NCI-H2081 treated with DMSO at 0.1 percent for 48 hours (cell line): Measurements from ENCODE around the gene BCL2L13.
"Not testable (repeated sequence)": the region's sequence is repeated elsewhere in the genome, so short reads cannot be mapped to it uniquely, and the experiment has no call there.

Experiments
- DNase-seq: peaks from one replicate; lab custom pipeline; 2025; lab: John Stamatoyannopoulos, UW

The BCL2L13 gene

DNA sequence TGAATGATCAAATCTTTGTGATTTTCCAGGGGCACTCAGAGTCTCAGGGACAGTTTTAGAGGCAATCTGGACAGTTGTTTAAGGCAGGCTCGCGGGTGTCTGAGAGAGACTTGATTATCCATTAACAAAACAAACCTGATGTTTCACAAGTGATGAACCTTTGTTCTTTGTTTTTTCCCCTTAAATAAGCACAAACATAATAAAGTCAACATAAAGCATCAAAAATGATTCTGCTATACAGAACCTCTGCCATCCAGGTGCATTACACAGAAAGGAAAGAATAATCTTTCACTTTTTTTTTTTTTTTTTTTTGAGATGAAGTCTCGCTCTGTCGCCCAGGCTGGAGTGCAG lies 122.6 kb downstream of the BCL2L13 start:
- DNase-seq, result no peak

DNA sequence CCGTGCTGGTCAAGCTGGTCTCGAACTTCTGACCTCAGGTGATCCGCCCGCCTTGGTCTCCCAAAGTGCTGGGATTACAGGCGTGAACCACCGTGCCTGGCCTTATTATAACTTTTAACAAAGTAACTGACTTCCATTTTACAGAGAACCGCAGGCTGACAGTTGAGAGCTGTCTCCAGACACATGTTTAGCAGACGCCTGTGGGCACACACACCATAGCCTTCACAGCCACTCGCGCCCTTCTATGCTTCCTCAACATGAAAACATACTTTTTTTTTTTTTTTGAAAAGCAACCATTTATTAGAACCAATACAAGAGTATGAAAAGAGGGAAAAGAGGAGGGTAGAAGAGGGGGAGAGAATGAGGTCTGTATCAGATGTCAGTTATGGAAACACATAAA lies 124.9 kb downstream of the BCL2L13 start:
- DNase-seq, result not testable (repeated sequence)

- no peak for DNase-seq
These were observed 125.5 kb downstream of the BCL2L13 start for GRCh38 chr22:17764036-17764435.

DNA sequence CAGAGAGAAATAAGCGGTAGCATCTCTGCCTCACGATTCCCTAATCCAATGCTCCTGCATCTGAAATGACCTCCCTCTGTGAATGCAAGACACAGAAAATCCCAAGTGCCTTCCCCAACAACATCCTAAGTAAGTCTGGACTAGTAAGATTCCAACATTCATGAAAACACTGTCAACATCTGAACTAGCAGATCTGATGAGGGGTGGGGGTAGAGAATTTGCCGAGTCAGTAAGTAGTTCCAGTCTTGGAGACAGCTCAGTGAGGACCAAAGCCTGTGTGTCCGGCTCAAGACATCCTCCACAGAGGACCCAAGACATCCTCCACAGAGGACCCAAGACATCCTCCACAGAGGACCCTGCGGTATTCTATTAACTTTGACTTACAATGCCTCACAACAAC lies 126.3 kb downstream of the BCL2L13 start:
- DNase-seq, result not testable (repeated sequence)

- no peak for DNase-seq
These were observed 128.9 kb downstream of the BCL2L13 start for GRCh38 chr22:17767233-17768065.

DNA sequence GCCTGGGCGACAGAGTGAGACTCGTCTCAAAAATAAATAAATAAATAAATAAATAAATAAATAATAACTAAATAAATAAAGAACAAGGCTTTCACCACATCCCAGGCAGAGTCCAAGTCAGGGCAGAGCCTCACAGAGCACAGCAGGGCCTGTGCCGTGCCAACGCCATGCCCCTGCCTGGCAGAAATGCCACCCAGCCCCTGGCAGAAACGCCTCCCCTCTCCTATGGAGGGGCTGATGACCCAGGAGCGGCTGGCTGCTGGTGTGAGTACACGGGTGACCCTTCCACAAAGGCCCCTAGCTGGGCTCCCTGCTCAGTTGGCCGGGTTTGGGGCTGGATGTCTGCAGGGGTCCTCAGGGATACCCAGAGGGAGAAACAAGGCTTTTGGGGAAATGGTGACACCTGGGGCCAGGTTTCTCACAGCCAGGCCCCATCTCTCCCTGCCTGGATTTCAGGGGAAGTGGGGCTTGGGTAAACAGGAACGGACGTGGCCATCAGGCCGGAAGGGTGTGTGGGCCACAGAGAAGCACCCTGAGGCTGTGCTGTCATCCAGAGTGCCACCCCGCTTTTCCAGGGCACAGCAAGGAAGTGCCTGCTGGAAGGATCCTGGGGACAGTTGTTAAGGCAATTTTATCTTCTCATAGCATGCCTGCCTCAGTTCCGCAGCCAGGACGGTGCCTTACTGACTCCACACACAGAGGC lies 130.6 kb downstream of the BCL2L13 start:
- no peak for DNase-seq

DNA sequence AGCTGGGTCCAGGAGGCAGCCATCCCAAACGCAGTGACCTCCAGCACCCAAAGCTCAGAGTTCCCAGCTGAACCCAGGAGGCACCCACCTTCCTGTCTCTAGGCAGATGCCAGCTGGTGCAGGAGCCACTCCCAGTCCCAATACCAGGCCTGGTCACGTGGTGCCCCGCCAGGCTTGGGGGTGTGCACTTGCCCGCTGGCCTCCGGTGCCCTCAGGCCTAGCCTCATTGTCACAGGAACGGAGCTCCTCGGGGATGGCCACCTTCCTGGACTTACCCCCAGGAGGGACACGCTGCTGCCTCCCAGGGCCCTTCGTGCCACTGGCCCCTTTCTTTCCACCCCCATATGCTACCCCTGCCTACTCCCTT lies 131.1 kb downstream of the BCL2L13 start:
- no peak for DNase-seq

DNA sequence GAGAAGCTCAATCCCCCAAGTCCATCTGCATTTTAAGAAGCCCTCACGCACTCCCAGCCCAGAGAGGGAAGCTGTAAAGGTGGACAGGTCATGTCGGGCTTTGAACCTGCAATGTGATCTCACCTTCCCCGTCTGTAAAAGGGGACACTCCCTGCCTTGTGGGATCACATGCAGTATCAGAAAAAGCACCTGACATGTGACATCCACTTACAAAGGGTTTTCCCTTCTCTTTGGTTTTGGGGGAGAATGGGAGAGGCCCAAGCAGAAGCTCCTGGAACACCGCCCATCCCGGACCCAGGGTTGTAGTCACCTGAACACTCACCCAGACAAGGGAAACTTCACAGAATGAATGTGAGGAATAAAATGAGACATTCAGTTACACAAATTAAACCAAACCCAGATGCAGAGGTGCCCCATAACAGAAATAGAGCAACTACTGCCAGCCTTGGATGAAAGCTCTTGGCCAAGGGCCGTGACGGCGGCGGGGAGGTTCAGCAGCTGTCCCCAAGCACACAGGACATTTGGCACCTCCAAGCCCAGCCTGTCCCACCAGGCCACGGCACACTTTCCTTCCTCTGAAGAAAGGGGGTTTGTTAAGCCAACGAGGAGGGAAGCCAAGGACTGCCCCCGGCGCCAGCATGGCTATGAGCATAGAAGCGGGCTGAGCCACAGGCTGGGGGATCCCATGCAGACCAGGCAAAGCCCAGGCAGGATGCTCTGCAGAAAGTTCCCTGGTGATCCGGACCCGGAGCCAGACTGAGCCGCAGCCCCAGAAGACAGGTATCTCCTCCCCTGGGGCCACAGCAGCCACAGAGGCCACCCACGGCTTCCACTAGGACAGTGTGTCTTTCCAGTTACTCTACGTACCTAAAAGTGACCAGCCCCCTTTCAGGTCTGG lies 131.9 kb downstream of the BCL2L13 start:
- no peak for DNase-seq

DNA sequence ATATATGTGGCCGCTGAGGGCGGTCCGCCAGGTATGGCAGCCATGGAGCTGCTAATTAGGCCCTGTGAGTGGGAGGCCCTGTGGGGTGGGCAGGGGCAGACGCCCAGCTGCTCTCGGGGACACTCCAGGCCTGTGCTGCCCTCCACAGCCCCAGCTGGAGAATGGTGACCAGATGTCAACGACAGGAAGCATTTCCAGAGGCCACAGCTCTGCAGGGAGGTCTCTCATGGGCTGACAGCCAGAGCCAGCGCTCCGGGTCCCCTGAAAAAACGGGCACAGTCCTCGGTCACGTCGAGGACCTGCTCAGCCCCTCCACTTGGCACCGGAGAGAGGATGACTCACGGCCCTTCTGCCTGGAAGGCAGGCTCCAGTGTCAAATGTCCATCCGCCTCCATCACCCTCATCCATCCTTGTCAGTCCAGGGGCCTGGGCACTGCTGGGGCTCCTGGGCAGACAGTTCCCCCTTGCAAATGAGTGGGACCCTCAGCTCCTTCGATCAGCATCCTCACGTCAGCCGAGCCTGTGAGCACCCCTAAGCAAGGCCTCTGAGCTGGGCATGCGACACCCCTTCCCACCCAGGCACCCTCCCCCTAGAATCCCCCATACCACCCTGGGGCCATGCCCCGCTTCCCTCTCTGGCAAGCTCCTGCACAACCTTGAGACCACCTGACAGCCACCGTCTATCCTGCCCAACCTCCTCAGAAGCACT lies 133.8 kb downstream of the BCL2L13 start:
- DNase-seq, result no peak

DNA sequence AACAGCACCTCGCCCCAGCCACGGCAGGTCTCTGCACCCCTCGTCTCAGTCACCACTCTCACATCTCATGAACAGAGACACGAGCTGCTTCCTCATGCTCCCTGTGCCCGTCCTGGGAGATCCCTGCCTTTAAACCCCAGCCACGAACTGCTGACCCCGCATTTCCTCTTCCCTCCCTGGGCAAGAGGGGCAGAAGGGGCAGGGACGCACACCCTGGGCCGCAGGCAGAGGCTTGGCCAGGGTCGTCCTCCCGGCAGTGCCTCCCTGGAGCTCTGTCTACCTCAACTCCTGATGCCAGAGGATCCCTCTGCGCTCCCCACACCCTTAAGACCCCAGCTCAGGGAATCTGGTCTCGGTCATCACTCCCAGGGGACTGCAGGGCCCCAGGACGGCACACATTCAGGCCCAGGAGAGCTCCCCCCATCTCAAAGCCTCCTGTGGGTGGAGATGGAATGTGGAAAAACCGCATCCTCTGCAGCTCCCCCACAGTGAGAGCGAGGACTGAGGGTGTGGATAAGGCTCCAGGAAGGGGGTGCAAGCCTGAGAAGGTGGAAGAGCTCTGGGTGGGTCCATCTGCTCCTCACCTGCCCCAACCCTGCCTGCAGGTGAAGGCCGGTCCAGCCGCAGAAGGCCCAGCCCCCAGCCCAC lies 134.5 kb downstream of the BCL2L13 start:
- DNase-seq, result no peak

- peak; percentile 2 for DNase-seq
These were observed 135.1 kb downstream of the BCL2L13 start for GRCh38 chr22:17773606-17774205.

- no peak for DNase-seq
These were observed 135.8 kb downstream of the BCL2L13 start, which contains the start of gene BID for GRCh38 chr22:17774206-17774925. TSS of gene BID (minus strand) at chr22:17774469. CDS start at chr22:17750116, 24,353 bp downstream.

GRCh38 chr22:17774926-17775685 lies 136.5 kb downstream of the BCL2L13 start:
- DNase-seq, result no peak

DNA sequence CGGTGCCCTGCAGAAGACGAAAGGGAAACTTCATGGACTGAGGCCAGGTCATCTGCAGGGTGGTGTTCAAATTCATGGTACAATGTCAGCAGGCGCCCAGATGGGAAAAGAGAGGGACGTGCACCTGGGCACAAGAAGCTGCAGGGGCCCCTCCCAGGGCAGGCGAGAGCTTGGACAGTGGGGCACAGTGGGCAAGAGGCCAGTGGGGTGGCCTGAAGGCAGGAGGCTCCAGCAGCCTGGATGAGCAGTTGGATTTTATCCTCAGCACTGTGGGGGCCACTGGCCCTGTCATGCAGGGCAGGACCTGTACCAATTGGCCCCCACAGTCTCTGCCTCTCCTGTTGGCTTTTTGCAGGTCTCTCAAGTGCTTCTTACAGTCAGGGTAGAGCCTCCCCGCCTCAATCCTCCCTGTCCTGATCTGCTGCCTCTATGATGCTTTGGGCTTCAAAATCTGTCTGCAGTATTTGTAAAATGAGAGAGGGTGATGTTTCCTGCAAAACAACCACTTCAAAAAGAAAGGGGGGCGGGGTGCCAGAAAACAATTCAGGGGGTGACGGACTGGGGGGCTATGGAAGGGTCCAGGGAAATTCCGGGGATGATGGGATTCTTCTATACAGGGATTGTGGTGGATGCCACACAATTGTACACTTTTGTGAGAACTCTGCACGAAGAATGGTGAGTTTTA lies 137.4 kb downstream of the BCL2L13 start:
- DNase-seq, result no peak

DNA sequence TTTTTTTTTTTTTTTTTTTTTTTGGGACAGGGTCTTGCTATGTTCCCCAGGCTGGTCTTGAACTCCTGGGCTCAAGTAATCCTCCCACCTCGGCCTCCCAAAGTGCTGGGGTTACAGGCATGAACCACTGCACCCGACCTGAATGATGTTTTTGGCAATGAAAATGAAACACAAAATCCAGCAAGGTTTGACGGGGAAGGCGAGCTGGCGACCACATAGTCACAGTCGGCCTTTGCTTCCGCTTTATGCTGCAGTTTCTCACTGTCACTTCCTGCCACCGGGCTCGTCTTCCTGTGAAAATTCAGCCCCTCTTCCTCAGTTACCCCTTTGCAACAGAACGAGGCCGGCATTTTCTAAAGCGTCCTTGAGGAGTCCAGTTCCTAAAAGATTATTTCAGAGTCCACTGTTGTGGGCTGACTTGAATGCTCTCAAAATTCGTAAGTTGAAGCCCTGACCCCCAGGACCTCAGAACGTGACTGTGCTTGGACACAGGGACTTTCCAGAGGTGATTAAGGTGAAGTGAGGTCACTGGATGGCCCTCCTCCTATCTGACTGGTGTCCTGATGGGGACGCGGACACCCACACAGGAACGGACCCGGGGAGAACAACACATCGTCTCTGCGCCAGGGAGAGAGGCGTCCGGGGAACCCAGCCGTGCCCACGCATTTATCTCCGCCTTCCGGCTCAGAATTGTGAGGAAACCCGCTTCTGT lies 138.6 kb downstream of the BCL2L13 start:
- DNase-seq, result no peak

- no peak for DNase-seq
These were observed 139.1 kb downstream of the BCL2L13 start for GRCh38 chr22:17777717-17778044.

- DNase-seq, result no peak
These were observed 139.9 kb downstream of the BCL2L13 start for GRCh38 chr22:17778412-17778976.
